Activated naive CD8-positive, alpha-beta T cell treated with anti-CD3 and anti-CD28 coated beads, Interleukin-2, amount 10 ng/mL, durations not matched to agents 7 days and 5 days (primary cell): Measurements from ENCODE around the gene SLC5A11. TPM values are rescaled to one million over a fixed set of nuclear protein-coding genes. Genes with fewer than 3 reads are reported as not detected.
"Not testable (repeated sequence)": the region's sequence is repeated elsewhere in the genome, so short reads cannot be mapped to it uniquely, and the experiment has no call there.

Source experiments
- ATAC-seq: fragments of 150-1000 bp; cut with Tn5 transposase; one replicate; pipeline ENCODE4 v1.10.0; 2021; ENCODE audit warnings: low read depth, moderate library complexity
- POLR2A ChIA-PET: fragments of 350-600 bp; sonication (Branson Sonifier 250); formaldehyde crosslinking; loops from one replicate; lab custom pipeline; 2021; ENCODE audit warnings: antibody characterized with exemption; lab: Charles Lee
- DNase-seq: peaks from one replicate; pipeline ENCODE4 v3.0.0; 2021
- H3K27ac Mint-ChIP-seq: one replicate; pipeline ENCODE4 v1.8.0; 2022; ENCODE audit warnings: mild to moderate bottlenecking, mixed read lengths
- H3K27me3 Mint-ChIP-seq: one replicate; pipeline ENCODE4 v1.8.0; 2022; ENCODE audit warnings: mild to moderate bottlenecking, moderate library complexity, mixed read lengths
- H3K36me3 Mint-ChIP-seq: one replicate; pipeline ENCODE4 v1.8.0; 2021; ENCODE audit warnings: mild to moderate bottlenecking, mixed read lengths
- H3K4me1 Mint-ChIP-seq: one replicate; pipeline ENCODE4 v1.8.0; 2021; ENCODE audit warnings: mixed read lengths
- H3K4me3 Mint-ChIP-seq: one replicate; pipeline ENCODE4 v1.8.0; 2022; ENCODE audit warnings: mild to moderate bottlenecking, moderate library complexity, mixed read lengths
- H3K9me3 Mint-ChIP-seq: one replicate; pipeline ENCODE4 v1.8.0; 2021; ENCODE audit warnings: mixed read lengths
- total RNA-seq, 2 experiments: library from RNA; stranded (reverse); gene quantifications; one replicate each; pipeline ENCODE4 v1.2.3, GENCODE V29; 2021

Gene SLC5A11, protein sequence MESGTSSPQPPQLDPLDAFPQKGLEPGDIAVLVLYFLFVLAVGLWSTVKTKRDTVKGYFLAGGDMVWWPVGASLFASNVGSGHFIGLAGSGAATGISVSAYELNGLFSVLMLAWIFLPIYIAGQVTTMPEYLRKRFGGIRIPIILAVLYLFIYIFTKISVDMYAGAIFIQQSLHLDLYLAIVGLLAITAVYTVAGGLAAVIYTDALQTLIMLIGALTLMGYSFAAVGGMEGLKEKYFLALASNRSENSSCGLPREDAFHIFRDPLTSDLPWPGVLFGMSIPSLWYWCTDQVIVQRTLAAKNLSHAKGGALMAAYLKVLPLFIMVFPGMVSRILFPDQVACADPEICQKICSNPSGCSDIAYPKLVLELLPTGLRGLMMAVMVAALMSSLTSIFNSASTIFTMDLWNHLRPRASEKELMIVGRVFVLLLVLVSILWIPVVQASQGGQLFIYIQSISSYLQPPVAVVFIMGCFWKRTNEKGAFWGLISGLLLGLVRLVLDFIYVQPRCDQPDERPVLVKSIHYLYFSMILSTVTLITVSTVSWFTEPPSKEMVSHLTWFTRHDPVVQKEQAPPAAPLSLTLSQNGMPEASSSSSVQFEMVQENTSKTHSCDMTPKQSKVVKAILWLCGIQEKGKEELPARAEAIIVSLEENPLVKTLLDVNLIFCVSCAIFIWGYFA
- under 1 TPM in 1 of 2 experiments, not detected in 1; 0.75 TPM for total RNA-seq

GRCh38 chr16:24845726-24846547 is at the start of gene SLC5A11:
Gene SLC5A11 (plus strand): TSS chr16:24845963. CDS start chr16:24858644, 12,681 bp downstream.
- no peaks in the 10 kb centered on the region for H3K36me3 Mint-ChIP-seq
- DNase-seq (no peak), ATAC-seq (no peak)
- H3K4me3 Mint-ChIP-seq: no peak within 1 kb of the TSS
- peaks cover 3% of the 10 kb centered on the region for H3K4me1 Mint-ChIP-seq
- H3K27ac Mint-ChIP-seq: no peak within 1 kb of the TSS
- POLR2A ChIA-PET: no interaction called here
- H3K9me3 Mint-ChIP-seq: no peaks in the 10 kb centered on the region
- H3K27me3 Mint-ChIP-seq: no peaks in the 10 kb centered on the region

- H3K4me3 Mint-ChIP-seq: no peak overlapping the region
- peaks cover 32% of the 10 kb centered on the region for H3K36me3 Mint-ChIP-seq
- DNase-seq (no peak), ATAC-seq (no peak)
- H3K9me3 Mint-ChIP-seq: no peaks in the 10 kb centered on the region
- H3K27ac Mint-ChIP-seq: no peak overlapping the region
- no peaks in the 10 kb centered on the region for H3K4me1 Mint-ChIP-seq
- POLR2A ChIA-PET: interaction anchor here (0.7 kb wide), 1 partner anchor 240 kb away, joined by 4 read pairs; no protein-coding TSS in a partner anchor
- H3K27me3 Mint-ChIP-seq: no peaks in the 10 kb centered on the region
These were observed 45.2 kb upstream of the SLC5A11 start for GRCh38 chr16:24800586-24800985.

DNA sequence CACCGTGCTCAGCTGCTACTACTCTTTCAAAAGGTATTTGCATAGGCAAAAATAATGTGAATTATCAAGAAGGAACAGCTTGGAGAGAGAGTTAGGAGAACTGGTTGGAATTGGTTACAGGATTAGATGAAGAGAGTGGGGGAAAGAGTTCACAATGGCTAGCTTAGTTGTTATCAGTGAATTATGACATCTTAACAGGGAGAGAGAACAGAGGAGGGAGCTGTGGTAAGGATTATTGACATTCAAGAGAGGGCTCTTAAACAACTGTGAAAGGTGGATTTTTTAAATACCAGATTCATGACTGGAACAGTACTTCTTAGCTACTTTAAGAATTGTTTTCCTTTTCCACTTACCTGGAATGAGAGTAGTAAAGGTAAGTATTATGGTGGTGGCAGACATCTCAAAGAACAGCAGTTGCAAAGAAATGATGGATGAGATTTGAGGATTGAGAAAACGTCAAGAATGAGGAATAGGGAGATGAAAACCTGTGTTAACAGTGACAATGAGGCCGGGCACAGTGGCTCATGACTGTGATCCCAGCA is 43.9 kb upstream of the SLC5A11 start:
- POLR2A ChIA-PET: no interaction called here
- Mint-ChIP-seq H3K27me3 (no peaks in the 10 kb centered on the region), H3K4me3 (no peak overlapping the region), H3K9me3 (no peaks in the 10 kb centered on the region), H3K36me3 (peaks cover 34% of the 10 kb centered on the region), H3K27ac (no peak overlapping the region), H3K4me1 (no peaks in the 10 kb centered on the region)
- DNase-seq (no peak), ATAC-seq (no peak)

- POLR2A ChIA-PET: no interaction called here
- DNase-seq (no peak), ATAC-seq (no peak)
- no peaks in the 10 kb centered on the region for H3K27me3 Mint-ChIP-seq
- no peak overlapping the region for H3K27ac Mint-ChIP-seq
- no peaks in the 10 kb centered on the region for H3K9me3 Mint-ChIP-seq
- H3K36me3 Mint-ChIP-seq: peaks cover 32% of the 10 kb centered on the region
- no peak overlapping the region for H3K4me3 Mint-ChIP-seq
- H3K4me1 Mint-ChIP-seq: no peaks in the 10 kb centered on the region
These were observed 40.3 kb upstream of the SLC5A11 start for GRCh38 chr16:24805484-24805883.

GRCh38 chr16:24807301-24807700 is 38.5 kb upstream of the SLC5A11 start:
- peaks cover 29% of the 10 kb centered on the region for H3K36me3 Mint-ChIP-seq
- H3K27me3 Mint-ChIP-seq: no peaks in the 10 kb centered on the region
- POLR2A ChIA-PET: no interaction called here
- no peaks in the 10 kb centered on the region for H3K4me1 Mint-ChIP-seq
- ATAC-seq (no peak), DNase-seq (no peak)
- no peak overlapping the region for H3K4me3 Mint-ChIP-seq
- no peaks in the 10 kb centered on the region for H3K9me3 Mint-ChIP-seq
- H3K27ac Mint-ChIP-seq: no peak overlapping the region

DNA sequence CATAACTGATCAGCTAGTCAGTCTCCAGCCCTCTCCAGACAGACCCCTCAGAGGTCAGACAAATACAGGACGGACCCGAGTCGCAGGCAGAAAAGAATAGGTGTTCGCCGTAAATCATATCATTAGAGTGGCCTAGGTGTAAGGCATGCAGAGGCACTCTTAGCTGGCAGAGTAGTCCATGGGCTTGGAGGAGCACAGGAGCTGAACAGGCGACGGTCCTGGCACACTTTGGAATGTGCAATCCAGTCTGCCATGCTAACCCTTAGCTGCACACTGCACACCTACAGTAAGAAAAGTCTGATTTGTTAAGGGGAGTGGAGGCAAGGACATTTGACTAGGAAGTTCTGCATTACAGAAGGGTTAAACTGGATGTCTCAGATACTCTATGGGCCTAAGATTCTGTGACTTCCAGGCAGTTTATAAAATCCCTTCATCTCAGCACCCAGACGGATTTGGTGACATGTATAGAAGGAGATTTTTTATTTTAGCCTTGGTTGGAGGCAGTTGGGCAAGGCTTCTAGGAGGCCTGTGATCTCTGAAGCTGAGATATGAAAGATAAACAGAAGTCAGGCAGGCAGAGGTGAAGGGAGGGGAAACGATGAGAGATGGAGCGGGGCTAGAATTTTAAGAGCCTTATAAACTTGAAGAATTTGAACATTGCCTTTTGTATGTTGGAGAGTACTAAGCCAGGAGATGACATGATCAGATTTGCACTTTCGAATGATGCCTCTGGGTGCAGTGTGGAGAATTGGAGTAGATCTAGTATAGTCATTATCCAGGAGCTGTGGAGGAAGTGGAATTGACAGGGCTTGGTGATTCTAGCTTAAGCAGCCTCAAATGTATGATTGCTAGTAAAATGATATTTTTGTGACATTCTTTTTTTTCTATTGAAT is 34.6 kb upstream of the SLC5A11 start:
- ATAC-seq (no peak), DNase-seq (no peak)
- Mint-ChIP-seq H3K36me3 (peaks cover 26% of the 10 kb centered on the region), H3K9me3 (no peaks in the 10 kb centered on the region), H3K27ac (no peak overlapping the region), H3K27me3 (no peaks in the 10 kb centered on the region), H3K4me3 (no peak overlapping the region), H3K4me1 (no peaks in the 10 kb centered on the region)
- POLR2A ChIA-PET: no interaction called here

- not testable (repeated sequence) for H3K4me1 Mint-ChIP-seq, DNase-seq, H3K4me3 Mint-ChIP-seq, ATAC-seq, H3K27me3 Mint-ChIP-seq, H3K9me3 Mint-ChIP-seq, H3K27ac Mint-ChIP-seq
- POLR2A ChIA-PET: interaction anchor here (0.7 kb wide), 1 partner anchor 200 kb away, joined by 5 read pairs; no protein-coding TSS in a partner anchor
- peaks cover 23% of the 10 kb centered on the region for H3K36me3 Mint-ChIP-seq
These were observed 33.0 kb upstream of the SLC5A11 start for GRCh38 chr16:24812813-24813212.

GRCh38 chr16:24815021-24815420 is 30.7 kb upstream of the SLC5A11 start:
- H3K4me1 Mint-ChIP-seq: no peaks in the 10 kb centered on the region
- H3K27ac Mint-ChIP-seq: no peak overlapping the region
- H3K27me3 Mint-ChIP-seq: no peaks in the 10 kb centered on the region
- H3K36me3 Mint-ChIP-seq: peaks cover 25% of the 10 kb centered on the region
- POLR2A ChIA-PET: no interaction called here
- DNase-seq (no peak), ATAC-seq (no peak)
- no peaks in the 10 kb centered on the region for H3K9me3 Mint-ChIP-seq
- no peak overlapping the region for H3K4me3 Mint-ChIP-seq

- H3K36me3 Mint-ChIP-seq: peaks cover 21% of the 10 kb centered on the region
- POLR2A ChIA-PET: interaction anchor here (0.7 kb wide), 1 partner anchor 21 kb away, joined by 4 read pairs; no protein-coding TSS in a partner anchor
These were observed 29.1 kb upstream of the SLC5A11 start for GRCh38 chr16:24816688-24817087.

DNA sequence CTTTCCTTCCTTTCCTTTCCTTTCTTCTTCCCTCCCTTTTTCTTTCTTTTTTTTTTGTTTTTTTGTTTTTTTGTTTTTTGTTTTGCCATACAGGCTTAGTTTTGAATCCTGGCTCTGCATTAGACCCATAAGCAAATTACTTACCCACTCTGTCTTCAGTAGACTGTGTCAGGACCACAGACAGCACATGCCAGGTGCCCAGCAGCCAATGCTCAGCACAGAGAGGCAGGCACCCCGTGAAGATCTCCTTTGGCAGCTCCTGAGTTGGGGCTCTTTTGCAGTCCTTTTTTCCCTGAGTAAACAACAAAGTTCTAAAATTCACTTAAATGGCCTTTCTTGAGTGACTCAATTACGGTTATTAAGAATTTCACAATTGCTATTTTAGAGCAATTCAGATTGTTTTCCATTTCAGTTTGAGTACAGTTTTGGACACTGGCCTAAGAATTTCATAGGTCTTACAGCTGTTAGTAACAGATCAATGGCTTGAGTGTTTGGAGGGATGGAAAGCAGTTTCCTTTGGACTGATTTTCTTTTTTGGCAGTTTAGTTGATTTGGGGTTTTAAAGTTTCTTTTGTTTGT is 26.2 kb upstream of the SLC5A11 start:
- H3K27ac Mint-ChIP-seq: no peak overlapping the region
- no peak for ATAC-seq
- no peaks in the 10 kb centered on the region for H3K9me3 Mint-ChIP-seq
- H3K4me1 Mint-ChIP-seq: peaks cover 12% of the 10 kb centered on the region
- peaks cover 21% of the 10 kb centered on the region for H3K36me3 Mint-ChIP-seq
- no peak for DNase-seq
- no peak overlapping the region for H3K4me3 Mint-ChIP-seq
- no peaks in the 10 kb centered on the region for H3K27me3 Mint-ChIP-seq
- POLR2A ChIA-PET: interaction anchor here (0.7 kb wide), 1 partner anchor 205 kb away, joined by 5 read pairs; no protein-coding TSS in a partner anchor

More at GRCh38 chr16:24816688-24817087, 29.1 kb upstream of the SLC5A11 start:
- no peak for DNase-seq
- H3K9me3 Mint-ChIP-seq: no peaks in the 10 kb centered on the region
- H3K27me3 Mint-ChIP-seq: no peaks in the 10 kb centered on the region
- no peak overlapping the region for H3K27ac Mint-ChIP-seq
- no peak overlapping the region for H3K4me3 Mint-ChIP-seq
- no peak for ATAC-seq
- peaks cover 10% of the 10 kb centered on the region for H3K4me1 Mint-ChIP-seq

DNA sequence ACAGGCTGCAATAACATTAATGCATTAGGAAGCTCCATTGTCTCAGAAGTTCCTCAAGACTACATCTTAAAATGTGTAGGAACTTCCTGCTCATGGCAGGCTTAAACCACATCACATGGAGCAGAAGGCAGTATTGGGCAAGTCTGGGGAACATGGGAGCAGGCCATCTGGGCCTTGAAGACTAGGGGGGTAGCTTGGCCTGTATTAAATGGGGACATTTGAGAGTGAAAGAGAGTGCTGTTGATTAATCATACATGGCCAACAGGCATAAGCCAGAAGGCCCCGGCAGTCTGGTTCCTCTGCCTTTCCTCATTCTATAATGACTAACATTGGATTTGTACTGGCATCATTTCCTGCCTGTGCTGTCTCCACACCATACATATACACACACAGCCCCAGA is 25.2 kb upstream of the SLC5A11 start:
- Mint-ChIP-seq H3K27me3 (no peaks in the 10 kb centered on the region), H3K27ac (no peak overlapping the region), H3K4me1 (peaks cover 12% of the 10 kb centered on the region), H3K4me3 (no peak overlapping the region), H3K36me3 (peaks cover 16% of the 10 kb centered on the region), H3K9me3 (no peaks in the 10 kb centered on the region)
- ATAC-seq (no peak), DNase-seq (no peak)
- POLR2A ChIA-PET: no interaction called here

DNA sequence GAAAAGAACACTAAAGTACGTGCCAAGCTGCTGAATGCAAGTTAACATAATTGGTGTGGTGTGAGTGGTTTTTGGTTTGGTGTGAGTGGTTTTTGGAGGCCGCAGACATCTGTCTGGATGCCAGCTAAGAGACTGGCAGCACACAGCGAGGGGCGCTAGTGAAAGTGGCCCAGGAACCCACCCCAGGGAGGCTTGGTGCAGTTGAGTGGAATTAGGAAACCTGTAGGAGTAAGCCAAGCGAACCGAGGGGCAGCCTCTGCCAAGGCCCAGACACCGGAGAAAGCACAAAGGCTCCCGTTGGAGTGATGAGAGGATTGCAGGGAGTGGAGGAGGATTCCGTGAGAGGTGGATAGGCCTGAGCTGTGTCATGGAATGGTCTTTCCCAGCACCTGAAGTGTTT is 24.6 kb upstream of the SLC5A11 start:
- H3K36me3 Mint-ChIP-seq: peaks cover 16% of the 10 kb centered on the region
- ATAC-seq (no peak), DNase-seq (no peak)
- POLR2A ChIA-PET: no interaction called here
- H3K27me3 Mint-ChIP-seq: no peaks in the 10 kb centered on the region
- no peak overlapping the region for H3K4me3 Mint-ChIP-seq
- no peaks in the 10 kb centered on the region for H3K9me3 Mint-ChIP-seq
- H3K27ac Mint-ChIP-seq: no peak overlapping the region
- peaks cover 12% of the 10 kb centered on the region for H3K4me1 Mint-ChIP-seq
